ENCODE measurements around the gene DNM3.

DNA sequence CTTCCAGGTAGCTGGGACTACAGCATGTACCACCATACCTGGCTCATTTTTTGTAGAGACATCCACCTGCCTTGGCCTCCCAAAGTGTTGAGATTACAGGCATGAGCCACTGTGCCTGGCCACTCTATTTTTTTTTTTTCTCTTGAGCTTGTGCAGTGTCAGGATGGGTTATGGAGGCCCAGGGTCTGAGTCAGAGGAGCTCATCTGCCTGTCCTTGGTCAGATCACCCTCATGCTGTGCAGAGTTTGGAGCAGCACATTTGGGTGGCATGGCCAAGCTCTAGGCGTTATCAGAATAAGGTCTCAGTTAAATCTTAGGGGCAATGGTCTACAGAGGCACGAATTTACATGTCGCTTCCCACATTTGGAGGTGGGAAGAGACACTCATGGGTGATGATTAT is 43.0 kb upstream of the DNM3 start:
- TF ChIP-seq, protein P1, sequence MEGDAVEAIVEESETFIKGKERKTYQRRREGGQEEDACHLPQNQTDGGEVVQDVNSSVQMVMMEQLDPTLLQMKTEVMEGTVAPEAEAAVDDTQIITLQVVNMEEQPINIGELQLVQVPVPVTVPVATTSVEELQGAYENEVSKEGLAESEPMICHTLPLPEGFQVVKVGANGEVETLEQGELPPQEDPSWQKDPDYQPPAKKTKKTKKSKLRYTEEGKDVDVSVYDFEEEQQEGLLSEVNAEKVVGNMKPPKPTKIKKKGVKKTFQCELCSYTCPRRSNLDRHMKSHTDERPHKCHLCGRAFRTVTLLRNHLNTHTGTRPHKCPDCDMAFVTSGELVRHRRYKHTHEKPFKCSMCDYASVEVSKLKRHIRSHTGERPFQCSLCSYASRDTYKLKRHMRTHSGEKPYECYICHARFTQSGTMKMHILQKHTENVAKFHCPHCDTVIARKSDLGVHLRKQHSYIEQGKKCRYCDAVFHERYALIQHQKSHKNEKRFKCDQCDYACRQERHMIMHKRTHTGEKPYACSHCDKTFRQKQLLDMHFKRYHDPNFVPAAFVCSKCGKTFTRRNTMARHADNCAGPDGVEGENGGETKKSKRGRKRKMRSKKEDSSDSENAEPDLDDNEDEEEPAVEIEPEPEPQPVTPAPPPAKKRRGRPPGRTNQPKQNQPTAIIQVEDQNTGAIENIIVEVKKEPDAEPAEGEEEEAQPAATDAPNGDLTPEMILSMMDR (IDR thresholded peaks at IDR 0.05): no peak
- TF ChIP-seq EZH2 (IDR thresholded peaks at IDR 0.05) (no peak), EZH2phosphoT487 (IDR thresholded peaks at IDR 0.05) (no peak)

All from neural progenitor cell (in vitro differentiated cells).